SK-MEL-5 (cell line): ENCODE measurements around the gene CIAO3. TPM values are rescaled to one million over a fixed set of nuclear protein-coding genes. Genes with fewer than 3 reads are reported as not detected.
"Not testable (repeated sequence)": the region's sequence is repeated elsewhere in the genome, so short reads cannot be mapped to it uniquely, and the experiment has no call there.

Source experiments
- DNase-seq: peaks from one replicate; pipeline ENCODE4 v3.0.0-alpha.2; 2016; ENCODE audit warnings: low read depth, low spot score
- in situ Hi-C: cut with HindIII; loops from 2 replicates; pipeline ENCODE4 v1.10.0; 2016; ENCODE audit warnings: low sequenced_read_pairs, high pct_unique_total_duplicates, low pct_unique_long_range_greater_than_20kb
- total RNA-seq: library from RNA; depleted of rRNA; stranded (reverse); fragments of >200 nt; shearing (Covaris generic); gene quantifications from 2 replicates; pipeline ENCODE4 v1.2.3, GENCODE V29; 2014

The CIAO3 gene
- total RNA-seq, 1 experiment from 2014 or later, result 34.3 TPM

GRCh38 chr16:720447-720989, 20.3 kb downstream of the CIAO3 start:
- DNase-seq, result peak; percentile 77
- in situ Hi-C loops, result no loop called here

- peak; percentile 59 for DNase-seq
- in situ Hi-C loops, result no loop called here
Observed at GRCh38 chr16:719815-720446, 20.9 kb downstream of the CIAO3 start.

GRCh38 chr16:718922-719321, 21.9 kb downstream of the CIAO3 start:
- in situ Hi-C loops, result no loop called here
- DNase-seq, result no peak

- no peak for DNase-seq
- in situ Hi-C loops, result no loop called here
Observed at GRCh38 chr16:718389-718788, 22.4 kb downstream of the CIAO3 start.

- no peak for DNase-seq
- in situ Hi-C loops, result no loop called here
Observed at GRCh38 chr16:717450-718245, 23.1 kb downstream of the CIAO3 start.

- in situ Hi-C loops, result no loop called here
- no peak for DNase-seq
Observed at GRCh38 chr16:716768-717325, 23.9 kb downstream of the CIAO3 start.

GRCh38 chr16:716200-716568, 24.6 kb downstream of the CIAO3 start:
- in situ Hi-C loops, result no loop called here
- peak; percentile 69 for DNase-seq

GRCh38 chr16:715477-716199, 25.2 kb downstream of the CIAO3 start:
- in situ Hi-C loops, result no loop called here
- no peak for DNase-seq

GRCh38 chr16:714558-715476, 26.0 kb downstream of the CIAO3 start, which contains the start of gene METRN:
Gene METRN, plus strand, starts transcription at chr16:715118. Its CDS starts 172 bp downstream, at chr16:715290.
- peak; percentile 78 for DNase-seq
- in situ Hi-C loops, result no loop called here

GRCh38 chr16:714079-714478, 26.7 kb downstream of the CIAO3 start:
- in situ Hi-C loops, result no loop called here
- DNase-seq, result no peak

- in situ Hi-C loops, result not testable (repeated sequence)
- DNase-seq, result peak; percentile 96
Observed at GRCh38 chr16:712740-713250, 28.0 kb downstream of the CIAO3 start.

GRCh38 chr16:711548-712320, 29.1 kb downstream of the CIAO3 start:
- DNase-seq, result peak; percentile 71
- in situ Hi-C loops, result no loop called here

GRCh38 chr16:711084-711483, 29.7 kb downstream of the CIAO3 start:
- in situ Hi-C loops, result no loop called here
- no peak for DNase-seq

GRCh38 chr16:710500-711075, 30.2 kb downstream of the CIAO3 start:
- DNase-seq, result no peak
- in situ Hi-C loops, result no loop called here

GRCh38 chr16:709566-710499, 31.0 kb downstream of the CIAO3 start:
- in situ Hi-C loops, result no loop called here
- DNase-seq, result peak; percentile 48
